Hepatocyte (in vitro differentiated cells): Measurements from ENCODE around the gene NUDT12.

ENCODE experiments used
- EZH2 ChIP-seq: fragments of 200-600 bp; sonication (generic); IDR thresholded peaks from 2 replicates; pipeline ENCODE4 v1.6.1; 2016; ENCODE audit warnings: antibody characterized with exemption, mild to moderate bottlenecking, borderline replicate concordance
- EZH2phosphoT487 ChIP-seq: fragments of 200-600 bp; sonication (generic); IDR thresholded peaks from one replicate; pipeline ENCODE4 v1.6.1; 2018; ENCODE audit warnings: antibody characterized with exemption, mild to moderate bottlenecking, low read depth, moderate library complexity; ENCODE audit not compliant: unreplicated experiment, severe bottlenecking
- TF ChIP-seq, protein P1 (sequence below): fragments of 200-600 bp; sonication (generic); IDR thresholded peaks from 2 replicates; pipeline ENCODE4 v1.5.1; 2016; ENCODE audit warnings: antibody characterized with exemption, mild to moderate bottlenecking; ENCODE audit not compliant: poor library complexity

GRCh38 chr5:103587185-103587748 lies 24.7 kb upstream of the NUDT12 start:
- TF ChIP-seq, protein P1, sequence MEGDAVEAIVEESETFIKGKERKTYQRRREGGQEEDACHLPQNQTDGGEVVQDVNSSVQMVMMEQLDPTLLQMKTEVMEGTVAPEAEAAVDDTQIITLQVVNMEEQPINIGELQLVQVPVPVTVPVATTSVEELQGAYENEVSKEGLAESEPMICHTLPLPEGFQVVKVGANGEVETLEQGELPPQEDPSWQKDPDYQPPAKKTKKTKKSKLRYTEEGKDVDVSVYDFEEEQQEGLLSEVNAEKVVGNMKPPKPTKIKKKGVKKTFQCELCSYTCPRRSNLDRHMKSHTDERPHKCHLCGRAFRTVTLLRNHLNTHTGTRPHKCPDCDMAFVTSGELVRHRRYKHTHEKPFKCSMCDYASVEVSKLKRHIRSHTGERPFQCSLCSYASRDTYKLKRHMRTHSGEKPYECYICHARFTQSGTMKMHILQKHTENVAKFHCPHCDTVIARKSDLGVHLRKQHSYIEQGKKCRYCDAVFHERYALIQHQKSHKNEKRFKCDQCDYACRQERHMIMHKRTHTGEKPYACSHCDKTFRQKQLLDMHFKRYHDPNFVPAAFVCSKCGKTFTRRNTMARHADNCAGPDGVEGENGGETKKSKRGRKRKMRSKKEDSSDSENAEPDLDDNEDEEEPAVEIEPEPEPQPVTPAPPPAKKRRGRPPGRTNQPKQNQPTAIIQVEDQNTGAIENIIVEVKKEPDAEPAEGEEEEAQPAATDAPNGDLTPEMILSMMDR: peak; percentile 78
- TF ChIP-seq EZH2phosphoT487: no peak
- TF ChIP-seq EZH2: no peak
